PC-3 (cell line): ENCODE results near the gene GJA8. TPM values are rescaled to one million over a fixed set of nuclear protein-coding genes. Genes with fewer than 3 reads are reported as not detected.
A peak's percentile ranks its signal among the peaks of the same experiment; 100 is the strongest.
"Not testable (repeated sequence)": the region's sequence is repeated elsewhere in the genome, so short reads cannot be mapped to it uniquely, and the experiment has no call there.

Experiments used
- ATAC-seq: fragments of 200-7000 bp; cut with Tn5 transposase; 2 replicates; pipeline ENCODE4 v1.9.1; 2020; ENCODE audit warnings: mild to moderate bottlenecking, moderate library complexity
- Bru-seq: library from RNA; stranded (reverse); fragments of 400-500 nt; gene quantifications from one replicate; lab custom pipeline; 2021; lab: Mats Ljungman, UMichigan
- BruChase-seq, 2 experiments: library from RNA; stranded (reverse); fragments of 400-500 nt; gene quantifications; one replicate each; lab custom pipeline; 2021; lab: Mats Ljungman, UMichigan
- BruUV-seq: library from RNA; stranded (reverse); fragments of 400-500 nt; replicated peaks from 2 replicates; lab custom pipeline; 2021; lab: Mats Ljungman, UMichigan
- CTCF ChIA-PET: fragments of 300-600 bp; sonication (Branson Sonifier 250); formaldehyde crosslinking; loops from one replicate; lab custom pipeline; 2022; ENCODE audit warnings: antibody characterized with exemption; lab: Charles Lee
- POLR2A ChIA-PET: fragments of 300-600 bp; sonication (Branson Sonifier 250); formaldehyde crosslinking; loops from one replicate; lab custom pipeline; 2022; ENCODE audit warnings: antibody characterized with exemption; ENCODE audit not compliant: unreplicated experiment; lab: Charles Lee
- DNase-seq: peaks from one replicate; pipeline ENCODE4 v3.0.0-alpha.2; 2015
- H2AFZ ChIP-seq: fragments of 300-600 bp; sonication (generic); 2 replicates; pipeline ENCODE4 v1.6.0; 2016; ENCODE audit warnings: antibody characterized with exemption, low read length
- H3F3A ChIP-seq: fragments of 300-600 bp; sonication (generic); one replicate; pipeline ENCODE4 v1.6.0; 2017; ENCODE audit warnings: antibody characterized with exemption, low read length, control low read depth, mild to moderate bottlenecking; ENCODE audit not compliant: unreplicated experiment
- H3K27ac ChIP-seq: fragments of 300-600 bp; sonication (generic); 2 replicates; pipeline ENCODE4 v1.5.1; 2016; ENCODE audit warnings: mild to moderate bottlenecking, low read length
- H3K27me3 ChIP-seq: fragments of 300-600 bp; sonication (generic); 2 replicates; pipeline ENCODE4 v1.6.1; 2016; ENCODE audit warnings: low read length, mixed read lengths
- H3K36me3 ChIP-seq: fragments of 300-600 bp; sonication (generic); 2 replicates; pipeline ENCODE4 v1.6.1; 2016; ENCODE audit warnings: low read depth, mixed run types, low read length, mixed read lengths
- H3K4me1 ChIP-seq: fragments of 300-600 bp; sonication (generic); 2 replicates; pipeline ENCODE4 v1.5.1; 2016; ENCODE audit warnings: low read length; ENCODE audit not compliant: insufficient read depth
- H3K4me2 ChIP-seq: fragments of 300-600 bp; sonication (generic); 2 replicates; pipeline ENCODE4 v1.6.0; 2016; ENCODE audit warnings: low read length
- H3K4me3 ChIP-seq: fragments of 300-600 bp; sonication (generic); 2 replicates; pipeline ENCODE4 v1.5.1; 2016; ENCODE audit warnings: mild to moderate bottlenecking, low read length, mixed read lengths
- H3K79me2 ChIP-seq: fragments of 300-600 bp; sonication (generic); 2 replicates; pipeline ENCODE4 v1.6.1; 2017; ENCODE audit warnings: low read length, mixed read lengths
- H3K9ac ChIP-seq: fragments of 300-600 bp; sonication (generic); 2 replicates; pipeline ENCODE4 v1.6.0; 2016; ENCODE audit warnings: mild to moderate bottlenecking, low read length
- H3K9me2 ChIP-seq: fragments of 300-600 bp; sonication (generic); replicated peaks from 2 replicates; pipeline ENCODE4 v1.6.1; 2016; ENCODE audit warnings: mixed run types, low read length, mixed read lengths
- H3K9me3 ChIP-seq: fragments of 300-600 bp; sonication (generic); 2 replicates; pipeline ENCODE4 v1.6.1; 2016; ENCODE audit warnings: low read length, mixed read lengths
- H4K20me1 ChIP-seq: fragments of 300-600 bp; sonication (generic); 2 replicates; pipeline ENCODE4 v1.6.1; 2016; ENCODE audit warnings: low read length, mixed read lengths
- EZH2 ChIP-seq: fragments of 300-600 bp; sonication (generic); IDR thresholded peaks from one replicate; pipeline ENCODE4 v1.6.1; 2017; ENCODE audit warnings: antibody characterized with exemption, mild to moderate bottlenecking, low read length; ENCODE audit not compliant: unreplicated experiment
- EZH2phosphoT487 ChIP-seq: fragments of 300-600 bp; sonication (generic); IDR thresholded peaks from 2 replicates; pipeline ENCODE4 v1.6.1; 2018; ENCODE audit warnings: mild to moderate bottlenecking, antibody characterized with exemption, low read length, borderline replicate concordance
- intact Hi-C: fragments of 100-400 bp; cut with micrococcal nuclease; formaldehyde crosslinking; loops from 2 replicates; pipeline ENCODE4 v1.9.0; 2023
- long read RNA-seq: library from polyadenylated mRNA; unstranded; transcript quantifications from one replicate; pipeline ENCODE4 v2.0.0, GENCODE V29; 2021; ENCODE audit not compliant: unreplicated experiment
- total RNA-seq: library from RNA; depleted of rRNA; stranded (reverse); fragments of >200 nt; gene quantifications from 2 replicates; pipeline ENCODE4 v1.2.3, GENCODE V29; 2014; rRNA removed
- TF ChIP-seq, protein P1 (sequence below): fragments of 300-600 bp; sonication (generic); conservative IDR thresholded peaks from 2 replicates; pipeline ENCODE4 v1.5.1; 2017; ENCODE audit warnings: antibody characterized with exemption, low read depth, mild to moderate bottlenecking, low read length

GJA8 gene
- total RNA-seq (not detected in 2 replicates), Bru-seq, nascent RNA (percentile 18 among the genes with signal in this experiment), BruChase-seq, experiment 1, labeled RNA remaining after a 6-hour chase (percentile 19 among the genes with signal in this experiment), BruChase-seq, experiment 2, labeled RNA remaining after a 2-hour chase (not detected)
- long read RNA-seq, result 0 reads

DNA sequence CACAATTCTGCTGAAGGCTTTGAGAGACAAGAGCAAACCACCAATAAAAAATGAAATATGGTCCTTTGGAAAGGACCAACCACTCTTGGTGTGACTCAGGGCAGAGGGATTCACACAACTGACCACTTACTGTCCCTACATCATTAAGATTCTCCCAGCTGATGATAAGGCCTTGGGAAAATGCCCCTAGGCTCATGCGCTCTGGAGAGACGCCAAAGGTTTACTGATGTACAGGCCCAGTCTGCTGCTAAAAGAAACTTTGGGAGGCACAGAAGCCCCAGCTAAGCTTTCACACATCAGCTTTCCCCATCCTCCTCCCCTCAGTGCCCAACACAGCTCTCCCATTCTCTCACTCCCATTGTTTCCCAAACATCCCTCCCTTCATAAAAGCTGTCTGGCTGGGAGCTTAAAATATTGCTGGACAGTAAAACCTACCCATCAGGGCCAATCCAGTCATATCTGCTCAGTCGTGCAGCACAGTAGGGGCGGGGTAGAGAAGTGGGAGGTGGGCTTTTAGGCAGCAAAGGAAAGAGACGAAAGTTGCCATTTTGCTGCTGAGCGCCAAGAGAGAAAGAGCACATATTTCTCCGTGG lies at the start of gene GJA8:
GJA8 (plus strand) TSS at position 543 of the 593 bp plus-strand sequence. CDS start 5,161 bp downstream, outside the sequence.
- Histone ChIP-seq H3K27me3 (no peaks in the 10 kb centered on the region), H3K9me2 (no peaks in the 10 kb centered on the region), H3K36me3 (no peaks in the 10 kb centered on the region), H3K4me1 (no peaks in the 10 kb centered on the region), H3K27ac (no peak within 1 kb of the TSS), H3K9ac (no peak within 1 kb of the TSS), H2AFZ (no peak within 1 kb of the TSS), H4K20me1 (no peaks in the 10 kb centered on the region), H3F3A (no peaks in the 10 kb centered on the region), H3K79me2 (no peaks in the 10 kb centered on the region), H3K9me3 (no peaks in the 10 kb centered on the region), H3K4me3 (no peak within 1 kb of the TSS), H3K4me2 (no peak within 1 kb of the TSS)
- DNase-seq (no peak), ATAC-seq (no peak)
- ChIA-PET POLR2A (no interaction called here), CTCF (no interaction called here)
- BruUV-seq, result no TSS peak
- TF ChIP-seq, protein P1, sequence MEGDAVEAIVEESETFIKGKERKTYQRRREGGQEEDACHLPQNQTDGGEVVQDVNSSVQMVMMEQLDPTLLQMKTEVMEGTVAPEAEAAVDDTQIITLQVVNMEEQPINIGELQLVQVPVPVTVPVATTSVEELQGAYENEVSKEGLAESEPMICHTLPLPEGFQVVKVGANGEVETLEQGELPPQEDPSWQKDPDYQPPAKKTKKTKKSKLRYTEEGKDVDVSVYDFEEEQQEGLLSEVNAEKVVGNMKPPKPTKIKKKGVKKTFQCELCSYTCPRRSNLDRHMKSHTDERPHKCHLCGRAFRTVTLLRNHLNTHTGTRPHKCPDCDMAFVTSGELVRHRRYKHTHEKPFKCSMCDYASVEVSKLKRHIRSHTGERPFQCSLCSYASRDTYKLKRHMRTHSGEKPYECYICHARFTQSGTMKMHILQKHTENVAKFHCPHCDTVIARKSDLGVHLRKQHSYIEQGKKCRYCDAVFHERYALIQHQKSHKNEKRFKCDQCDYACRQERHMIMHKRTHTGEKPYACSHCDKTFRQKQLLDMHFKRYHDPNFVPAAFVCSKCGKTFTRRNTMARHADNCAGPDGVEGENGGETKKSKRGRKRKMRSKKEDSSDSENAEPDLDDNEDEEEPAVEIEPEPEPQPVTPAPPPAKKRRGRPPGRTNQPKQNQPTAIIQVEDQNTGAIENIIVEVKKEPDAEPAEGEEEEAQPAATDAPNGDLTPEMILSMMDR, result no peak
- TF ChIP-seq EZH2phosphoT487 (no peak), EZH2 (no peak)
- intact Hi-C loops, result no loop called here

DNA sequence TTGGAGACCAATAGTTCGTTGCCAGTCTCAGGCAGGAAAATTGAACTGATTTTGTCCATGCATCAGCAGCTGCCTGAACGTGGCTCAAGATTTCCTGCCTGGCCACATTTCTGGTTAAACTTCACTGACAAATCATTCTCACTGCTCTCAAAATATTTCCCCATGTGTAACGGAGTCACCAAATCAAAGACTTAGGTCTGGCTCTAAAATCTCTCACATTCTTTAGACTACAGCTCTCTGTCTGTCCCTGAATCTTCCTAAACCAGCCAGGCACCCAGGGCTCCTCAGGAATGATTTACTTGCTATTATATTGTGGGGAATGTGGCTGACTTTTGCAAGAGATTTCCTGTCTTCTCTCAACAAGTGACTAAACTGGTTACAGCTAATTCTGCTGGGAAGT lies 49.2 kb upstream of the GJA8 start:
- no peaks in the 10 kb centered on the region for H3K9me2 ChIP-seq
- no peaks in the 10 kb centered on the region for H3K9me3 ChIP-seq
- DNase-seq (peak; percentile 22), ATAC-seq (no peak)
- no peaks in the 10 kb centered on the region for H3K79me2 ChIP-seq
- H3F3A ChIP-seq, result peaks cover 7% of the 10 kb centered on the region
- H3K36me3 ChIP-seq, result no peaks in the 10 kb centered on the region
- CTCF ChIA-PET, result no interaction called here
- H3K27ac ChIP-seq, result no peak overlapping the region
- peak overlapping the region; percentile 42; the same call in 1 of the 2 replicates for H2AFZ ChIP-seq
- peaks cover 43% of the 10 kb centered on the region for H3K4me1 ChIP-seq
- no peaks in the 10 kb centered on the region for H3K27me3 ChIP-seq
- intact Hi-C loops, result no loop called here
- H3K4me2 ChIP-seq, result no peak overlapping the region; the same call in 1 of the 2 replicates
- no peaks in the 10 kb centered on the region for H4K20me1 ChIP-seq
- no TSS peak for BruUV-seq
- no peak overlapping the region for H3K4me3 ChIP-seq
- no peak overlapping the region for H3K9ac ChIP-seq
- POLR2A ChIA-PET, result no interaction called here
- TF ChIP-seq, protein P1, result no peak
- TF ChIP-seq EZH2phosphoT487 (no peak), EZH2 (no peak)

DNA sequence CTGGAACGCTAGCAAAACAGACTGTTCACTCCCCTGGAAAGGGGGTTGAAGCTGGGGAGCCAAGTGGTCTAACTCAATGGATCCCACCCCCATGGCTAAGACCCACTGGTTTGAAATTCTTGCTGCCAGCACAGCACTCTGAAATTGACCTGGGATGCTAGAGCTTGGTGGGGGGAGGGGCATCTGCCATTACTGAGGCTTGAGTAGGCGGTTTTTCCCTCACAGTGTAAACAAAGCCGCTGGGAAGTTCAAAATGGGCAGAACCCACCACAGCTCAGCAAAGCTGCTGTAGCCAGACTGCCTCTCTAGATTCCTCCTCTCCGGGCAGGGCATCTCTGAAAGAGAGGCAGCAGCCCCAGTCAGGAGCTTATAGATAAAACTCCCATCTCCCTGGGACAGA lies 47.6 kb upstream of the GJA8 start:
- H3K9ac ChIP-seq, CTCF ChIA-PET, H4K20me1 ChIP-seq, ATAC-seq, H3F3A ChIP-seq, H3K4me2 ChIP-seq, H3K9me2 ChIP-seq, H2AFZ ChIP-seq, H3K9me3 ChIP-seq, DNase-seq, H3K27ac ChIP-seq, POLR2A ChIA-PET, H3K27me3 ChIP-seq, BruUV-seq, H3K79me2 ChIP-seq, H3K36me3 ChIP-seq, H3K4me3 ChIP-seq, intact Hi-C loops: not testable (repeated sequence)
- H3K4me1 ChIP-seq, result peaks cover 33% of the 10 kb centered on the region

DNA sequence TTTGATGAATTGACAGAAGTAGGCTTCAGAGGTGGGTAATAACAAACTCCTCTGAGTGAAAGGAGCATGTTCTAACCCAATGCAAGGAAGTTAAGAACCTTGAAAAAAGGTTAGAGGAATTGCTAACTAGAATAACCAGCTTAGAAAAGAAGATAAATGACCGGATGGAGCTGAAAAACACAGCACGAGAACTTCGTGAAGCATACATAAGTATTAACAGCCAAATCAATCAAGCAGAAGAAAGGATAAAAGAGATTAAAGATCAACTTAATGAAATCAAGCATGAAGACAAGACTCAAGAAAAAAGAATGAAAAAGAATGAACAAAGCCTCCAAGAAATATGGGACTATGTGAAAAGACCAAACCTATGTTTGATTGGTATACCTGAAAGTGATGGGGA lies 46.6 kb upstream of the GJA8 start:
- H3K27ac ChIP-seq, ATAC-seq, H2AFZ ChIP-seq, H3K9ac ChIP-seq, H3K9me2 ChIP-seq, H3K27me3 ChIP-seq, BruUV-seq, H3K9me3 ChIP-seq, H3F3A ChIP-seq, H3K4me2 ChIP-seq, POLR2A ChIA-PET, H3K4me3 ChIP-seq, CTCF ChIA-PET, H3K36me3 ChIP-seq, intact Hi-C loops, H4K20me1 ChIP-seq, H3K79me2 ChIP-seq, DNase-seq: not testable (repeated sequence)
- H3K4me1 ChIP-seq, result peaks cover 25% of the 10 kb centered on the region

DNA sequence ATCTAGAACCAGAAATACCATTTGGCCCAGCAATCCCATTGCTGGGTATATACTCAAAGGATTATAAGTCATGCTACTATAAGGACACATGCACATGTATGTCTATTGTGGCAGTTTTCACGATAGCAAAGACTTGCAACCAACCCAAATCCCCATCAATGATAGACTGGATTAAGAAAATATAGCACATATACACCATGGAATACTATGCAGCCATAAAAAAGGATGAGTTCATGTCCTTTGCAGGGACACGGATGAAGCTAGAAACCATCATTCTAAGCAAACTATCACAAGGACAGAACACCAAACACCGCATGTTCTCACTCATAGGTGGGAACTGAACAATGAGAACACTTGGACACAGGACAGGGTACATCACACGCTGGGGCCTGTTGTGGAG lies 35.4 kb upstream of the GJA8 start:
- H3K9ac ChIP-seq, intact Hi-C loops, H3K4me1 ChIP-seq, ATAC-seq, H2AFZ ChIP-seq, H3K9me3 ChIP-seq, BruUV-seq, H3K79me2 ChIP-seq, H3F3A ChIP-seq, POLR2A ChIA-PET, H3K9me2 ChIP-seq, H3K4me3 ChIP-seq, H3K4me2 ChIP-seq, H3K27me3 ChIP-seq, H3K36me3 ChIP-seq, H3K27ac ChIP-seq, H4K20me1 ChIP-seq, DNase-seq, CTCF ChIA-PET: not testable (repeated sequence)
